Uterus (tissue), 4 donors: ENCODE measurements around the gene MRPL51. TPM values are rescaled to one million over a fixed set of nuclear protein-coding genes. Genes with fewer than 3 reads are reported as not detected.
"Not testable (repeated sequence)": the region's sequence is repeated elsewhere in the genome, so short reads cannot be mapped to it uniquely, and the experiment has no call there.

Source experiments
- DNase-seq, 2 donors: peaks; one replicate each; pipeline ENCODE4 v3.0.0-alpha.2; 2019 to 2020
- H3K27ac ChIP-seq, 2 donors: fragments of 200-600 bp; sonication (generic); 1 replicate in 1 of 2; 2 replicates in 1 of 2; pipeline ENCODE4 v1.5.1; 2016 to 2018
- H3K27me3 ChIP-seq, 2 donors: fragments of 200-600 bp; sonication (generic); one replicate each; pipeline ENCODE4 v1.5.1; 2018 to 2019; ENCODE audit warnings: control low read depth in 1 of 2
- H3K36me3 ChIP-seq, 2 donors: fragments of 200-600 bp; sonication (generic); one replicate each; pipeline ENCODE4 v1.5.1; 2019; ENCODE audit warnings: control low read depth in 1 of 2
- H3K4me1 ChIP-seq, 2 donors: fragments of 200-600 bp; sonication (generic); one replicate each; pipeline ENCODE4 v1.5.1; 2018 to 2019; ENCODE audit warnings: control low read depth in 1 of 2
- H3K4me3 ChIP-seq, 2 donors: fragments of 200-600 bp; sonication (generic); 1 replicate in 1 of 2; 2 replicates in 1 of 2; pipeline ENCODE4 v1.5.1; 2018 to 2019; ENCODE audit warnings: mild to moderate bottlenecking in 1 of 2
- H3K9me3 ChIP-seq, 2 donors: fragments of 200-600 bp; sonication (generic); one replicate each; pipeline ENCODE4 v1.5.1; 2019; ENCODE audit warnings: control low read depth in 1 of 2
- POLR2A ChIP-seq, 2 donors: fragments of 450-650 bp; IDR thresholded peaks; one replicate each; pipeline ENCODE4 v1.6.1; 2016; ENCODE audit warnings: antibody characterized with exemption in 2 of 2, mild to moderate bottlenecking in 1 of 2, moderate library complexity in 1 of 2
- intact Hi-C: fragments of 100-400 bp; cut with DNase I; formaldehyde crosslinking; loops from one replicate; pipeline ENCODE4 v1.15.1; 2023; ENCODE audit warnings: low total_unique reads
- total RNA-seq, 4 donors: library from RNA; depleted of rRNA in 3 of 4; stranded (reverse); fragments of >200 nt in 3 of 4; gene quantifications; one replicate each; pipeline versions ENCODE4 v1.1.0 to v1.2.4, GENCODE V29; 2014 to 2023
- TF ChIP-seq, protein P1 (sequence below), 4 experiments: fragments of 200-600 bp in 2 of 4; fragments of 450-650 bp in 2 of 4; sonication (generic) in 2 of 4; IDR thresholded peaks; one replicate each; pipeline ENCODE4 v1.5.1; 2016 to 2019; ENCODE audit warnings: antibody characterized with exemption in 4 of 4, mild to moderate bottlenecking in 2 of 4, moderate library complexity in 1 of 4
- donor health status: DM: yes; HTN: yes; CAD: no.

The MRPL51 gene
- total RNA-seq, 4 donors from 2014 or later = 14.1 to 83.7 (median 36.4) TPM

DNA sequence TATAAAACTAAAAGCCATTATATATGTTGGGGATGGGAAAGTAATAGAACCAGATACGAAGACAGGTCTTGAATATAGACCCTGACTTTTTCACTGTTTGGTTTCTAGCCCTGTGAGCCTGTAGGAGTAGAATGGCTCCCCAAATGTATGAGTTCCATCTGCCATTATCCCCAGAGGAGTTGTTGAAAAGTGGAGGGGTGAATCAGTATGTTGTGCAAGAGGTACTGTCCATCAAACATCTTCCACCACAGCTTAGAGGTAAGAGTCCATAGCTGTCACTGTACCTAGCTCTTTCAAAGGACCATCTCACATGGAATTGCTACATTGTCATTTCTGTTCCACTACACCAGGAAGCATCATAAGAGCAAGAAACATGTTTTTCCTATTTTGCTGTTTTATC is 1.9 kb upstream of the MRPL51 start:
- H3K4me1 ChIP-seq = peaks cover 5 to 14% of the 10 kb centered on the region in 2 donors
- H3K4me3 ChIP-seq = no peak overlapping the region
- DNase-seq = no peak
- H3K9me3 ChIP-seq = no peaks in the 10 kb centered on the region
- no peak overlapping the region for H3K27ac ChIP-seq
- intact Hi-C loops = no loop called here
- TF ChIP-seq, protein P1, sequence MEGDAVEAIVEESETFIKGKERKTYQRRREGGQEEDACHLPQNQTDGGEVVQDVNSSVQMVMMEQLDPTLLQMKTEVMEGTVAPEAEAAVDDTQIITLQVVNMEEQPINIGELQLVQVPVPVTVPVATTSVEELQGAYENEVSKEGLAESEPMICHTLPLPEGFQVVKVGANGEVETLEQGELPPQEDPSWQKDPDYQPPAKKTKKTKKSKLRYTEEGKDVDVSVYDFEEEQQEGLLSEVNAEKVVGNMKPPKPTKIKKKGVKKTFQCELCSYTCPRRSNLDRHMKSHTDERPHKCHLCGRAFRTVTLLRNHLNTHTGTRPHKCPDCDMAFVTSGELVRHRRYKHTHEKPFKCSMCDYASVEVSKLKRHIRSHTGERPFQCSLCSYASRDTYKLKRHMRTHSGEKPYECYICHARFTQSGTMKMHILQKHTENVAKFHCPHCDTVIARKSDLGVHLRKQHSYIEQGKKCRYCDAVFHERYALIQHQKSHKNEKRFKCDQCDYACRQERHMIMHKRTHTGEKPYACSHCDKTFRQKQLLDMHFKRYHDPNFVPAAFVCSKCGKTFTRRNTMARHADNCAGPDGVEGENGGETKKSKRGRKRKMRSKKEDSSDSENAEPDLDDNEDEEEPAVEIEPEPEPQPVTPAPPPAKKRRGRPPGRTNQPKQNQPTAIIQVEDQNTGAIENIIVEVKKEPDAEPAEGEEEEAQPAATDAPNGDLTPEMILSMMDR (IDR thresholded peaks at IDR 0.05) = no peak
- TF ChIP-seq POLR2A (IDR thresholded peaks at IDR 0.05) = no peak
- H3K27me3 ChIP-seq = no peaks in the 10 kb centered on the region
- H3K36me3 ChIP-seq = no peaks in the 10 kb centered on the region

DNA sequence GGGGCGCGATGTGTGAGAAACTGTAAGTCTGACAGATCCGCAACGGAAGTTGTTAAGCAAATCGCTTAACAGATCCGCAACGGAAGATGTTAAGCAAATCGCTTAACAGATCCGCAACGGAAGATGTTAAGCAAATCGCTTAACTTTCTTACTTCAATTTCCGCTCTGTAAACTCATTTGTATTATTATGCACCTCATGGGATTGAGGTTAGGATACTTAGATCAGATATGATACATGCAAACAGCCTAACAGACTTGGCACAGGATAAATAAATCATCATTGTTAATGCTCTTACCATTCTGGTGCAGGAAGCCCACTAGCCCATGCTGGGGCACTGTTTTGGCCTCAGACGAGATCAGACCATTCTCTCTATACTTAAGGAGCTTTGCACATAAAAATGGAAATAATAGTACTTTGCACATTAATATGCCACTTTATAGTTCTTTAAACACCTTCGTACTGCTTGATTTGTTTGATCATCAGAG is 1.2 kb upstream of the MRPL51 start:
- intact Hi-C loops = no loop called here
- DNase-seq = no peak
- H3K4me3 ChIP-seq = peak overlapping the region; percentile 68 to 70
- TF ChIP-seq, protein P1 (IDR thresholded peaks at IDR 0.05) = no peak
- TF ChIP-seq POLR2A (IDR thresholded peaks at IDR 0.05) = no peak
- peak overlapping the region; percentile 94 to 95 for H3K27ac ChIP-seq
- H3K36me3 ChIP-seq = no peaks in the 10 kb centered on the region
- H3K27me3 ChIP-seq = no peaks in the 10 kb centered on the region
- H3K4me1 ChIP-seq = peaks cover 5 to 14% of the 10 kb centered on the region in 2 donors
- no peaks in the 10 kb centered on the region for H3K9me3 ChIP-seq

DNA sequence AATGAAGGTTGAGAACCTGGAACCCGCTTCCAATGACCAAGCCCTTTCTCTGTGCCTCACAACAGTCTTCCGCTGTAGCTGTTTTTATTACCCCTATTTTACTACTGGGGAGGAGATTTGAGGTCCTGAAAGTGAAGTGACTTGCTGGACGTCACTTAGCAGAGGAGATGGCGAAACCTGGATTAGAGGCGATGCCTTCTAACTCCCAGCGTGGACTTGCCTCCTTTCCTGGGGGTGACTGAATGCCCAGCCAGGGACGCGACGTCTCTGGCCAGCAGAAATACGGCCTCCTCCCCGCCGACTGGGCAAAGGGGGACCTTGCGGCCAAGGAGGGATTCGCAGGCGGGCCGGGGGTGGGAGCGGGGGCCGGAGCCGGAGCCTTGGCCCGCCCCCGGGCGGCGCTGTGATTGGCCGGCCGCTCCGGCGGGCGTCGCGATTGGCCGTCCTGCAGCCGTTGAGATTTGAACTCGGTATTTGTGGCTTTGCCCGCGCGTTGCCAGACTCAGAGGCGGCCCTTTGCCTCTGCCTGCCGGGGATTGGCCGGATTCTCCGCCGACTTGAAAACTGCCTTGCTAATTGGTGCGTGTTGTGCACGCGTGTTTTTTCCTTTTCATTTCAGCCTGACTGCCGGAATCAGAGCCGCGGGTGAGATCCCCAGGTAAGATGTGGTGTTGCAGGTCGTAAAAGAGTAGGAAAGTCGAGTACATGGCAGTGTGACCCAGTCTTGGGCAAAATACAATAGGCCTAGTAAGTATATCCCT is 615 bp upstream of the MRPL51 start, which contains the start of gene NCAPD2:
Gene NCAPD2, plus strand, starts transcription at position 606 of the 761 bp plus-strand sequence. CDS start 997 bp downstream, outside the sequence.
- peaks cover 5 to 14% of the 10 kb centered on the region in 2 donors for H3K4me1 ChIP-seq
- intact Hi-C loops = no loop called here
- H3K27ac ChIP-seq = peak within 1 kb of the TSS; percentile 94 to 95
- no peaks in the 10 kb centered on the region for H3K36me3 ChIP-seq
- H3K27me3 ChIP-seq = no peaks in the 10 kb centered on the region
- H3K9me3 ChIP-seq = no peaks in the 10 kb centered on the region
- TF ChIP-seq, protein P1 (IDR thresholded peaks at IDR 0.05) = peak in 3 of 4 experiments; percentile 37 to 73 (median 37)
- peak in 1 of 2 donors; percentile 35 for TF ChIP-seq POLR2A (IDR thresholded peaks at IDR 0.05)
- DNase-seq = peak; percentile 92 to 93
- H3K4me3 ChIP-seq = peak within 1 kb of the TSS; percentile 68 to 70

DNA sequence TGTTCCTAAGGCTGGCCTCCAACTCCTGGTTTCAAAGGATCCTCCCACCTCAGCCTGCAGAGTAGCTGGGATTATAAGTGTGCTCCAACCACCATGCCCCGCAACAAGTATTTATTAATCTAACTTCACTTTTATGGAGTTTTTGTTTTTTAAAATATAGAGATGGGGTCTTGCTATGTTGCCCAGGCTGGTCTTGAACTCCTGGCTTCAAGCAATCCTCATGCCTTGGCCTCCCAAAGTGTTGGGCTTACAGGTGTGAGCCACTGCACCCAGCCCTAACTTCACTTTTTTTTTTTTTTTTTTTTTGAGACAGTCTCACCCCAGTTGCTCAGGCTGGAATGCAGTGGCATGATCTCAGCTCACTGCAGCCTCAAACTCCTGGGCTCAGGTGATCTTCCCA is 2.4 kb downstream of the MRPL51 start:
- DNase-seq, H3K36me3 ChIP-seq, intact Hi-C loops, H3K4me3 ChIP-seq, H3K27ac ChIP-seq, H3K9me3 ChIP-seq, H3K27me3 ChIP-seq: not testable (repeated sequence)
- peaks cover 5 to 14% of the 10 kb centered on the region in 2 donors for H3K4me1 ChIP-seq

DNA sequence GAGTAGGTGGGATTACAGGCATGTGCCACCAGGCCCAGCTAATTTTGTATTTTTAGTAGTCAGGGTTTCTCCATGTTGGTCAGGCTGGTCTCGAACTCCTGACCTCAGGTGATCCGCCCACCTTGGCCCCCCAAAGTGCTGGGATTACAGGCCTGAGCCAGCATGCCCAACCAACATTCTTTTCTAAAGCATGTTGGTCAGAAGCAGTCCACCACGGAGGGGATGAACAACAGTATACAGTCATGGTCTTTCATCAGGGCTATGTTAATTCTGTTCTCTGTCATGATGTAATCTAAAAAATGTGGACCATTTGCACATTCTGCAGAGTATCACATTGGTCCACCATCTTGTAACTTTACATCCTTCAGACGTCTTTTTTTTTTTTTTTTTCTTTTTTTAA is 3.6 kb downstream of the MRPL51 start:
- TF ChIP-seq, protein P1 (IDR thresholded peaks at IDR 0.05) = no peak
- no peak for TF ChIP-seq POLR2A (IDR thresholded peaks at IDR 0.05)
- Histone ChIP-seq H3K27ac (no peak overlapping the region), H3K9me3 (no peaks in the 10 kb centered on the region), H3K27me3 (no peaks in the 10 kb centered on the region), H3K4me3 (no peak overlapping the region), H3K4me1 (peaks cover 0 to 3% of the 10 kb centered on the region in 2 donors), H3K36me3 (no peaks in the 10 kb centered on the region)
- DNase-seq = no peak
- intact Hi-C loops = no loop called here
